Measurements from ENCODE around the gene SLC35F5.
"Not testable (repeated sequence)": the region's sequence is repeated elsewhere in the genome, so short reads cannot be mapped to it uniquely, and the experiment has no call there.

The SLC35F5 gene, protein sequence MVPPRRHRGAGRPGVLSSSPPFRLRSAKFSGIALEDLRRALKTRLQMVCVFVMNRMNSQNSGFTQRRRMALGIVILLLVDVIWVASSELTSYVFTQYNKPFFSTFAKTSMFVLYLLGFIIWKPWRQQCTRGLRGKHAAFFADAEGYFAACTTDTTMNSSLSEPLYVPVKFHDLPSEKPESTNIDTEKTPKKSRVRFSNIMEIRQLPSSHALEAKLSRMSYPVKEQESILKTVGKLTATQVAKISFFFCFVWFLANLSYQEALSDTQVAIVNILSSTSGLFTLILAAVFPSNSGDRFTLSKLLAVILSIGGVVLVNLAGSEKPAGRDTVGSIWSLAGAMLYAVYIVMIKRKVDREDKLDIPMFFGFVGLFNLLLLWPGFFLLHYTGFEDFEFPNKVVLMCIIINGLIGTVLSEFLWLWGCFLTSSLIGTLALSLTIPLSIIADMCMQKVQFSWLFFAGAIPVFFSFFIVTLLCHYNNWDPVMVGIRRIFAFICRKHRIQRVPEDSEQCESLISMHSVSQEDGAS

DNA sequence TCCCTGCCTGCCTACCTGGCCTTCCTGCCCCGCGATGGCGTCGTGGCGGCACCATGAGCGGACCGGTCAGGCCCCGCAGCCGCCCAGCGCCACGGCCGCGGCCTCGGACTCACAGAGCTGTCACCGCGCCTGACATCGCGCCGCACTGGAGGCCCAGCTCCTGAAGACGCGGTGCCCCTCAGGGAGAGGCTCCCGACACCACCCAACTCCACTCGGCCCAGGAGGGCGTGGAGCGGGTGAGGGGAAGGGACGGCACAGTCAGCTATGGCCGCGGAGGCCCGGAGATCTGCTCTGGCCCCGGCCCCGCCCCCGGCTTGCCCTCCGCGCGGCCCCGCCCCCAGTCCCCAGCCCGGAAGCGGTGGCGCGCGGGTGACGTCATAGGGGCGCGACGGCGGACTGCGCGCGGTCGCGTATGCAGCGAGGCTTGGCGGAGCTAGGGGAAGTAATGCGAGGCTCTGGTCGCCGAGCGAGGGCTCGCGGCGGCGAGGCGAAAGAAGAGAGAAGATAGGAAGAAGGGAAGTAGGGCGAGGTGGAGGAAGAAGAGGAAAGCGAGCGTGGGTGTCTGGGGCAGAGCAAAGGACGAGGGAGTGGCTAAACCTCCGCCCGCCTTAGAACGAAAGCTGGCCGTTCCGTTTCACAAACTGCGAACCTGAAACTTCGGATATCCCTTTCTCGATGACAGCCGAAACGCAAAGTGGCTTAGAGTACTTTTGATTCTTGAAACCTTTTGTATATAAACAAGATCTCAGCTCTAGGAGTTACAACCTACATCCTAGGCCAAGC, at the start of gene SLC35F5:
TSS of gene SLC35F5 (minus strand) at position 288 of the 783 bp plus-strand sequence. CDS start at position 55, 233 bp downstream.
- DNase-seq: peak; percentile 95

DNA sequence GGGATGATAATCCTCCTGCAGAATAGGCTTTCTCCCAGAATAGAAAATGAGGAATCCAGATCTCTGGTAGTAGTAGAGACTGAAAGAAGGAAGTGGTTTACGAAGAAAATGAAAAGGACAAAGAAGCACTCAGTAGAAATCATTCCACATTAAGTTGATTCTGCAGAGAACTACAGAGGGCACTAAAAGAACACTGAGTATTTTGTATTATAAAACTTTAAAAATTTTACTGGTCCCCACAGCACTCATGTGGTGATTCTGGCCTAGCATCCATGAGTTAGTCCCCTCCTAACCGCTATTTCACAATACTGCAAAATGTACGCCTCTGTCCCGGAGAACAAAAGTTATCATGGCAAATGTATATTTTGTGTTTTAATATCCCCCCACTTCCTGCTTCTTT, 42.9 kb upstream of the SLC35F5 start:
- DNase-seq: no peak

DNA sequence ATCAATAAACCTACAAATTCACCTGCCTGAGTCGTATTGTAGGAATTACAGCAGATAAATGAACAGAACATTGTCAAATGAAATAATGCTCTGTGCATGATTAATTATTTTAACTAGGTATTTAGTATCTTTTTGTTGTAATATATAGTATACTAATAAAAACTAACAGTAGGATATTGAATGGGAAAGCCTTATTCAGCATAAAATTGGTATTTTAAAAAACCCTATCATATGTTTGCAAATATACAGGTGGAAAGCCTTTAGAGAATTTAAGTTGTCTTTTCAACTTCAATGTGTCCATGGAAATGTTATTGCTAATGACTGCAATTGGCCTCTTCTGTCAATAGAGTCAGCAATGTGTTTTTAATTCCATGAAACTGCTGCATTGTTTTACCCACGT, 40.8 kb upstream of the SLC35F5 start:
- DNase-seq: no peak

DNA sequence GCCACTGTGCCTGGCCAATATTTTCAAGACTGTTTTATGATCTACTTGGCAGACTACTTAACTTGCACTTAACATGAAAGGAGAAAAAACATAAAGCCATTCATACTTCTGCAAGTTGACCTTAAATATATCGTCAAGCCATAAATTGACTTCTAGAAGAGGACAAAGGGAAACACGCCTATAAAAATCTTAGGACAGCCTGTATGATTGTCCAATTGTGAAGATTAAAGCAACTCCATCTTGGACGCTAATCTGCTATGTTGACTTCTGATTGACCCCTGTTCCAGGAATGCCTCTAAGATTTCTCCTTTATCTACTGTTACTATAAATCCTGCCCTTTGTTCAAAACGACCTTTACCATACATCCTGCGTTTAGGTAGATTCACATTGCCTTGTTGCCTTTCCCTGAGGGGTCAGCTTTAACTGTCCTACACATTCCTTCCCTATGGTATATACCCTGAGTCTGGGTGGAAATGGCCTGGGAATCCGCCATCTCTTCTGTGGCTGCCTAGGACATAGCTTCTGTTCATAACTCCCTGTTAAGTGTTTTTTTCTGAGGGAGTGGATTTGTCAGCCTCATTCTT, 40.2 kb upstream of the SLC35F5 start:
- DNase-seq: no peak

DNA sequence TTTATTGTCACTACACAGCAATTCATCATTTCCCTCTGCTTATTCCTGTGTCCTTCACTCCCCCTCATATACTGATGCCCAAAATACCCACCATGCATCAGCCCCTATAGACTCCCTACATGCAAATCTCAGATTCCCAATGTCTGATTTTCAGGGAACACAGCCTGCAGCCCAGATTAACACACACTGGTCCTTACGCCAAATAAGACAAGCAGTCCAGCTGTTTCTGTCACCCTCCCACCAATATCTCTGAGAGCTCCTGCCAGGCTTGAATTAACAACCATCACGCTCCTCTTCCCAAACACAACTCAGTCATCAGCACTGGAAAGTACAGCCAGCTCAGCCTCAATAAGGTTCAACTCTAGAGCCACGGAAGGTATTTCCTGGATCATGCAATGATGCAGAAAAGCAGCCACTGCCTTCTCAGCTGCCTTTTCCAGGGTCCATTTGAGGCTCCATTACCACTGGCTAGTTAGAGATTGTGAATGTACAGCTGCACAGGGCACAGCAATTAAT, 39.0 kb upstream of the SLC35F5 start:
- no peak for DNase-seq

DNA sequence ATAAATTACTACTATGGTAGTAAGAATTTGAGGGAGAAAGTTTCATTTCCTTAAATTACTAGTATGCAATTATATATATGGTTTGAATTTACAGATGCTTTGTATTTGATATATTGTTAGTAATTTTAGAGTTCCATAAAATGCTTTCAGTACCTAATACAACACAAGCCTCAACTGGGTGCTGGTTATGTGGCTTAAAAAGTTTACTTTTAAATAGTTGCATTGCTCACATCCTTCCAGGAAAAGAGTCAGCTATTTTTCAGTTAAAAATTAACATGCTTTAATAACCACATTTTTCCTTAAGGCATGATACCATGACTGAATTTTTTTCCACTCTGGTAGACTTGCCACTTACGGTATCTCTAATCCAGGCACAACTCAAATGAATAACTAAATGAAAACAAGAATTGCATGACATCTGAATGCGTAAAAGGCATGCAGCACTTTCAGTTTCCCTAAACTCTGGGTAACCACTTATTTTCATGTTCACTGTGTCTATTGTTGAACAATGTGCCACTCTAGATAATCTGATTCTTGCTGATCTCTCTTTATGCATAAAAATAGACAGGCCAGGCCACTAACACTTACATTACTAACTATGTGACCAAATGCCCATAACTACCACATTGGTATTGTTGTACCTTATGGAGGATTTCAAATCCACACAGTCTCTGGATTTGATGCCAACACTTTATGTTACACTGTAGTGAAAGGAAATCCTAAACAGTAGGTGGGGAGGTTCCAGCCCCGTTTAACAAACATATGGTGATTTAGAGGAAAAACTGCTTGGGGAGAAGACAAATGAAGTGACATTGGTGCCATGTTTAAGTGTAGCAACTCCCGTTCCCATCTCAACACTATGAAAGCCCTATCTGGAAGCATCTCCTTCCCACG, 35.5 kb upstream of the SLC35F5 start:
- DNase-seq: no peak

DNA sequence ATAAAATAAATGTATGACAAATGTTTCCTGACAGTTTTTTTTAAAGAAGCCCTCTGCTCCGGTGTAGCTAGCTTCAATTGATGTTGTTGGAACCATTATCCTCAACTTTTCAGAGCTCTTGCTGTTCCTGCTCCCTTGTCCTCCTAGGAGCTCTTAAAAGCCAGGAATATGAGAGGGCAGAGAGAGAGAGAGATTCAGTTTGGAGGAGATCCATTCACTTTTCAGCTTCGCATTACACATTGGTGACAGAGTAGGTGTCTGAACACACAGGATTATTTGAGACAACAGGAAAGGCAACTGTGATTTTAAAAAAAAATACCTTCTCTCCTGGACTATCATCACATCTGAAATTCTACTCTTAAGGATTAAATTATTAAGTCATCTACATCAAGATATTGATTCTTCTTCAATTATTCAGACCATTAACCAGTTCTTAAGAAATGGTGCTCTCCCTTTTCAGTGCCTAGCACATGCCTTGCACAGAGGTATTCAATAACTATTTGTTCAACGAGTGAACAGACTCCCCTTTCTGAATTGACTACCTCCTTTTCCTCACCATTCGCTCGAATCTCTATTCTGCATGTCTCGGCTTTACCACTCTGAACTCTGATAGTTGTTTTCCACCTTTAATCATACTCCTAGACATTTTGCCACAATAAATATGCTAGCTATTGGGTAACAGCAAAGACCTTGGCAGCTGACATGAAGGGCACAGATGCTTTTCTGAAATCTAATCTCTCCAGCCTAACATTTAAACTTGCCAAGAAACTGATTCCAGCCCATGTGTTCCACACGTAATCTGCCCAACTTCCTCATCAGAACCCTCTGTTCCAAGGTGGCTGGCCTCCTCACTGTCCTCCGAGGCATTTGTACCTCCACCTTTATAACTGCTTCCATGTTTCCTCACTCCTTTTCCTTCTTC, 28.6 kb upstream of the SLC35F5 start:
- DNase-seq: no peak

DNA sequence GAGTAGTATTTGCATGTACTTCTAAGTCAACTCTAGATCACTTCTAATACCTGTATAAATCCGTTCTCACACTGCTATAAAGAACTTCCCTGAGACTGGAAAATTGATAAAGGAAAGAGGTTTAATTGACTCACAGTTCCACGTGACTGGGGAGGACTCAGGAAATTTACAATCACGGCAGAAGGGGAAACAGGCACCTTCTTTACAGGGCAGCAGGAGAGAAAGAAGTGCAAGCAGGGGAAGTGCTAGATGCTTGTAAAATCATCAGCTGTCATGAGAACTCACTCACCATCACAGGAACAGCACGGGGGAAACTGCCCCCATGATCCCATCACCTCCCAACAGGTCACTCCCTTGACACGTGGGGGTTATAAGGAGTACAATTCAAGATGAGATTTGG, 24.0 kb upstream of the SLC35F5 start:
- no peak for DNase-seq

DNA sequence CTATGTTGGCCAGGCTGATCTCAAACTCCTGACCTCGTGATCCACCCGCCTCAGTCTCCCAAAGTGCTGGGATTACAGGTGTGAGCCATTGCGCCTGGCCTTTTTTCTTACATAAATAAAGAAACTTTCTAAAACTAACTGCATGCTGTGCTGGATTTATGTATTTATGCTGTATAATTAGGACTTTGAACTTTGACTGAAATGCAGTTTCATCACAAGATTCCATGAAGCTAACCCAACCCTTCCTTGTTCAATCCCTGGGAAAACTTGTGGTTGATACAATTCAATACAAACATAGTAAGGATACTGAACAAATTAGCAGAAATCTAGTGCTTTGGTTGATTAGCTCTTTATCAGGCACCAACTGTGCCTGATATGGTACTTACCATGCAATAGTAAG, 20.9 kb upstream of the SLC35F5 start:
- DNase-seq: no peak

DNA sequence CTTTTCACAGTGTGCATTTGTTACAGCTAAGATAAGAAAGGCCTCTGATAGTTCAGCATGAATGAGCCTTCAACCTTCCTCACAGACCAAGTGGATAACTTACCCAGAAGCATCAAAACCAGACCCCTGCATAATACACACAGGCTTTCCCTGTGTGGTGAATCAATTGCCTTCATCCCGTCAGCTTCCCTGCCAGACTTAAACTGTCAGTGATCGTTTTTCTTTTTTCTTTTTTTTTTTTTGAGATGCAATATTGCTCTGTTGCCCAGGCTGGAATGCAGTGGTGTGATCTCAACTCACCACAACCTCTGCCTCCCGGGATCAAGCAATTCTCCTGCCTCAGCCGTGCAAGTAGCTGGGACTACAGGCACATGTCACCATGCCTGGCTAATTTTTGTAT, 20.5 kb upstream of the SLC35F5 start:
- no peak for DNase-seq

DNA sequence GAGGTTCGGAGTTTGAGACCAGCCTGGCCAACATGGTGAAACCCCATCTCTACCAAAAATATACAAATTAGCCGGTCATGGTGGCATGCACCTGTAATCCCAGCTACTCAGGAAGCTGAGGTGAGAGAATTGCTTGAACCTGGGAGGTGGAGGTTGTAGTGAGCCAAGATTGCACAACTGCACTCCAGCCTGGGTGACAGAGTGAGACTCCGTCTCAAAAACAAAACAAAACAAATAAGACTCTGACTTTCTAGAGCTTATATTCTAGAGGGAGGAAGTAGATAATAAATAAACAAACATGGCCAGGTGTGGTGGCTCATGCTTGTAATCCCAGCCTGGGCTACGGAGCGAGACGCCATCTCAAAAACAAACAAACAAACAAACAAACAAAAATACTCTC, 18.2 kb upstream of the SLC35F5 start:
- not testable (repeated sequence) for DNase-seq

DNA sequence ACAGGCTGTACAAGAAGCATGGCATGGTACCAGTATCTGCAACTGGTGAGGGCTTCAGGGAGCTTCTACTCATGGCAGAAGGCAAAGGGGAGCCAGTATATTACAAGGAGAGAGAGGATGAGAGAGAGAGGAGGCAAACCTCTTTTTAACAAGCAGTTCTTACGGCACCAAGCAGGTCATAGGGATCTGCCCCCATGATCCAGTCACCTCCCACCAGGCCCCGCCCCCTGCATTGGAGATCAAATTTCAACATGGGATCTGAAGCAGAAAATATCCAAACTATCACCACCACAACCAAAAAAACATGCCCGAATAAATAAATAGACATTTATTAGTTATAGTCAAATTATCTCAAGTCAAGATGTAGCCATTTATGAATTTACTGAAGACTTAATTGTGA, 14.5 kb upstream of the SLC35F5 start:
- DNase-seq: no peak

DNA sequence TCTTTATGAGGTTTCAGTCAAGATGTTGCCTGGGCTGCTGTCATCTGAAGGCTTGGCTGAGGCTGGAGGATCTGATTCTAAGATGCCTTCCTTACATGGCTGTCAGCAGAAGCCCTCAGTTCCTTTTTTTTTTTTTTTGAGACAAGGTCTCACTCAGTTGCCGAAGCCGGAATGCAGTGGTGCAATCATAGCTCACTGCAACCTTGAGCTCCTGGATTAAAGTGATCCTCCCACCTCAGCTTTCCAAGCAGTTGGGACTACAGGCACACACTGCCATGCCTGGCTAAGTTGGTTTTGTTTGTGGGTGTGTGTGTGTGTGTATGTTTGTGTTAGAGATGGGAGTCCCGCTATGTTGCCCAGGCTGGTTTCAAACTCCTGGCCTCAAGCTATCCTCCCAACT, 13.1 kb upstream of the SLC35F5 start:
- no peak for DNase-seq

DNA sequence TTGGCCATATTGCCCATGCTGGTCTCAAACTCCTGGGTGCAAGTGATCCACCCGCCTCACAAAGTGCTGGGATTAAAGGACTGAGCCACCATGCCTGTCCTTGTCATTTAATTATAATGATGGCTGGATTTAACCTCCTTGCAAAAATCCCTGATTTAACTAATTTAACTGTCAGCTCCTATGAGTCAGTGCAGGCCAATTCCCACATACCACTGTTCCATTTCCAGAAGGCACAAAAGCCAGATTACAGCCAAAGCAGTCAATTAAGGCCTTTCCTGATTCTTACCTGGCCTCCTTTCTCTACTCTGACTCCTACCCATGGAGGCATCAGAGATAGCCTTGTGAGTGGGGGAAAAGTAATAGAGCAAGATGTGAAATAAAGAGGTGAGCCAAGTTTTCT, 12.3 kb upstream of the SLC35F5 start:
- DNase-seq: no peak

DNA sequence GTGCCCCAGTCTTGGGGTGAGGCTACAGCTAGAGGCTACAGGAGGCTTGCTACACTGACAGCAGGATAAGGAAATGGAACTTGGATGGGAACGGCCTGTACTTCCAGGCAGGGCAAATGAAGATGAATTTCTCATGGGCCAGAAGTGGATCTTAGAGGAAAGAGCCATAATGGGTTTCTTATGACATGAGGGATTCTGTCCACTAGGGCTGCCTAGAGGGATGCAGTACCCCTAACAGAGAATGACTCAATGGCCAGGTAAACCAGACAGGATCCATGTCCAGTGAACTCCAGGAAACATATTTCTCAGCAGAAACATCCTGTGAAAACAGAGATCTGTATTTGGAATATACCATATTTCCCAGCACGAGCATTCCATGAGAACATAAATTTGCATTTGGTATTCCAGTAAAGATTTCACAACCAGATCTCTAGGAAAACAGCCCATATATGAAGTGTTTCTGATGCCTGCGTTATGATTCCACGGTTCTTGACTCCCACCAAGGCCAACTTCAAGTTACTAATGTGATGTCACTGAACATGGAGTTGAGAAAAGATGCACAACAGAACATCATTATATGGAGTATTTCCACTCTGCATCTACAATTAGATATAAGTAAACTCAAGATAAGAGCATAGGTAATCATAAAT, 11.5 kb upstream of the SLC35F5 start:
- DNase-seq: no peak

DNA sequence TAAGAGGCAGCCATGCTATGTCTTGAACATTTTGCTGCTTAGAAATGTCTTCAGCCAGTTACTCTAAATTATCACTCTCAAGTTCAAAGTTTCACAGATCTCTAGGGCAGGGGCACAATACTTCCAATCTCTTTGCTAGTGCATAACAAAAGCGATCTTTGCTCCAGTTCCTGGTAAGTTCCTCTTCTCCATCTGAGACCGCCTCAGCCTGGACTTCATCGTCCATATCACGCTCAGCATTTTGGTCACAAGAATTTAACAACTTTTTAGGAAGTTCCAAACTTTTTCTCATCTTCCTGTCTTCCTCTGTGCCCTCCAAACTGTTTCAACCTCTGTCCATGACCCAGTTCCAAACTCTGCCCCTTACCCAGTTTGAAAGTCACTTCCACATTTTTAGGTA, 8.8 kb upstream of the SLC35F5 start:
- no peak for DNase-seq

DNA sequence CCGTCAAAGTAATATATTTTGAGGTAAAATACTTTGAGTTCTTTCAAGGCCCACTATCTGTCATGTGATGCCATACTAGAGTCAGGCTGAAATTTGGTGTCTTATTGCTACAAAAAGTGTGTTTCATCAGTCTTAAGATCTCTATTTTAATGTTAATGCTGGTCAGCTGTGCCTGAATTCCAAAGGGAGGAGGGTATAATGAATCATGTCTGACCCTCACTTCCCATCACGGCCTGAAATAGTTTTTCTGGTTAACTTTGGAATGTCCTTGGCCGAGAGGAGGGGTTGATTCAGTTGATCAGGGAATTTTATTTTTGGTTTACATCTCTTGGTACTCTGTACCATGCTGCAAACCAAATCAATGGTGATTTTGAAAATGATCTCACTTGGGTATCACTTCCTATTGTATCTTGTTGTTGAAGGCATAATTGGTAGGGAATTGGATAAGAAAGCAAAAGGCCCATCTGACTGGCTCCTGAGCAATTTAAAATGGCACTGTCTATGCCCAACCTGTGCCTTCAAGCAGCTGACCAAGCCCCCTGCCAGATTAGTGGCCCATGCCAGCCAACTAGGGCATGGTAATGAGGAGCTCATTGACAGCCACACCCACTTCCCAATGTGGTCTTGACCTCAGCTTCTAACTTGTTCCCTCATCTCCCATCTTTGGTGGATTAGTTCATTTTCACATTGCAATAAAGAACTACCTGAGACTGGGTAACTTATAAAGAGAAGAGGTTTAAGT, 6.1 kb upstream of the SLC35F5 start:
- DNase-seq: no peak

DNA sequence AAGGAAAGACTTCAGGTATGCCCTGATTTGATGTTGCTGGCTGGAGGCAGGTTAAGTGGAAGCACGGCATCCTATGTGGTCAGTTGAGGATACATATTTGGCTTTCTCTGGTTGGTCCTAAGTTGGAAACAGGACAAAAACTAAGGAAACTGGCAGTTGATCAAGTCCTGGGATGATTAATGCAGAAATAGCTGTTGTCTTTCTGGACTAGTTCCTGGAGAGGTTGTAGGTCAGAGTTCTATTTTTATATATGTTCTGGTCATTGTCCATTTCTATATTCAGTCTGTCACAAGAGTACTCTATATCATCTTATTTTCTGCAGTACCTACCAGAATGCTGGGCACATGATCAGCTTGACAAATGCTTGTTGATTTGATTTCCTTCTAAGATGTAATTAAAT, 4.0 kb upstream of the SLC35F5 start:
- DNase-seq: no peak

DNA sequence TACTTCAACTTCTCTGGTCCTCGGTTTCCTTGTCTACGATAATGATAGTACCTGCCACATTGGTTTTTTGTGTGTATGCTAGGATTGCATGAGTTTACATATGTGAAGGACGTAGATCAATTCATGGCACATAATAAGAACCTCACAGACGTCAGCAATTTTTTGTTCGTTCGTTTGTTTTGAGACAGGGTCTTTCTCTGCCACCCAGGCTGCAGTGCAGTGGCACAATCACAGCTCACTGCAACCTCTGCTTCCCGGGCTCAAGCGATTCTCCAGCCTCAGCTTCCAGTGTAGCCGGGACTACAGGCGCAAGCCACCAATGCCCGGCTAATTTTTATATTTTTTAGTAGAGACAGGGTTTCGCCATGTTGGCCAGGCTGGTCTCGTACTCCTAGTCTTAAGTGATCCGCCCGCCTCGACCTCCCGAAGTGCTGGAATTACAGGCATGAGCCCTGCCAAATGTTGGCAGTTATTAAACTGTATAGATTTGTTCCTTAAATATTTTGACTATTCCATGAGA, 756 bp upstream of the SLC35F5 start:
- DNase-seq: peak; percentile 18

Measured in femur (tissue), 1 donor.